Thyroid gland (tissue), 4 donors: ENCODE measurements around the gene POLG. TPM values are rescaled to one million over a fixed set of nuclear protein-coding genes. Genes with fewer than 3 reads are reported as not detected.

ENCODE experiments used
- DNase-seq, 2 donors: peaks; one replicate each; pipeline ENCODE4 v3.0.0-alpha.2; 2019
- H3K27ac ChIP-seq, 3 donors: fragments of 200-600 bp; sonication (generic); 1 replicate in 2 of 3; 2 replicates in 1 of 3; pipeline ENCODE4 v1.5.1; 2016 to 2019; ENCODE audit warnings: mild to moderate bottlenecking in 1 of 3, moderate library complexity in 1 of 3
- H3K27me3 ChIP-seq: fragments of 200-600 bp; sonication (generic); one replicate; pipeline ENCODE4 v1.5.1; 2019
- H3K36me3 ChIP-seq, 2 donors: fragments of 200-600 bp; sonication (generic); one replicate each; pipeline ENCODE4 v1.5.1; 2016 to 2019
- H3K4me1 ChIP-seq, 2 donors: fragments of 200-600 bp; sonication (generic); one replicate each; pipeline ENCODE4 v1.5.1; 2017 to 2019
- H3K4me3 ChIP-seq, 3 donors: fragments of 200-600 bp; sonication (generic); replicated peaks in 1 of 3; 1 replicate in 2 of 3; 2 replicates in 1 of 3; pipeline ENCODE4 v1.5.1; 2016; ENCODE audit warnings: mild to moderate bottlenecking in 1 of 3
- H3K9me3 ChIP-seq: fragments of 200-600 bp; sonication (generic); one replicate; pipeline ENCODE4 v1.5.1; 2017
- CTCF ChIP-seq, 6 experiments: fragments of 200-600 bp in 3 of 6; fragments of 450-650 bp in 3 of 6; sonication (generic) in 3 of 6; IDR thresholded peaks; one replicate each; pipeline ENCODE4 v1.5.1; 2016 to 2019; ENCODE audit warnings: antibody characterized with exemption in 6 of 6, mild to moderate bottlenecking in 2 of 6, inconsistent platforms in 1 of 6, moderate library complexity in 1 of 6
- POLR2A ChIP-seq, 2 donors: fragments of 450-650 bp; IDR thresholded peaks; one replicate each; pipeline ENCODE4 v1.6.1; 2017; ENCODE audit warnings: antibody characterized with exemption in 2 of 2, mild to moderate bottlenecking in 2 of 2, moderate library complexity in 1 of 2
- whole genome bisulfite sequencing, 2 donors: methylation state at CpG; one replicate each; pipeline ENCODE4 v1.1.5; 2017; 5-methylcytosine and 5-hydroxymethylcytosine counted together
- intact Hi-C: fragments of 100-400 bp; cut with DNase I; formaldehyde crosslinking; loops from one replicate; pipeline ENCODE4 v1.15.1; 2023
- total RNA-seq, 4 donors: library from RNA; depleted of rRNA; stranded (reverse); fragments of >200 nt; gene quantifications; one replicate each; pipeline ENCODE4 v1.2.3, GENCODE V29; 2016

POLG gene
- total RNA-seq, 4 donors from 2014 or later: 31.2 to 78.8 (median 61.0) TPM

- Histone ChIP-seq H3K4me1 (no peaks in the 10 kb centered on the region), H3K4me3 (no peak overlapping the region), H3K9me3 (no peaks in the 10 kb centered on the region), H3K27ac (no peak overlapping the region), H3K36me3 (no peaks in the 10 kb centered on the region), H3K27me3 (no peaks in the 10 kb centered on the region)
- TF ChIP-seq POLR2A (IDR thresholded peaks at IDR 0.05) (no peak), CTCF (IDR thresholded peaks at IDR 0.05) (no peak)
- 67 to 83% methylated on average over 5 of the region's 5 CpGs for WGBS, 2 donors
- no peak for DNase-seq
- intact Hi-C loops: no loop called here
These were observed 14.6 kb upstream of the POLG start for GRCh38 chr15:89349206-89349558.

- no peak for TF ChIP-seq POLR2A (IDR thresholded peaks at IDR 0.05)
- no peak for TF ChIP-seq CTCF (IDR thresholded peaks at IDR 0.05)
- 56 to 69% methylated on average over 7 to 9 of the region's 10 CpGs for WGBS, 2 donors
- Histone ChIP-seq H3K36me3 (no peaks in the 10 kb centered on the region), H3K27ac (no peak overlapping the region), H3K4me3 (no peak overlapping the region), H3K9me3 (no peaks in the 10 kb centered on the region), H3K27me3 (no peaks in the 10 kb centered on the region), H3K4me1 (peaks cover 2 to 4% of the 10 kb centered on the region in 2 donors)
- no peak for DNase-seq
- intact Hi-C loops: no loop called here
These were observed 12.1 kb upstream of the POLG start for GRCh38 chr15:89346516-89347231.

GRCh38 chr15:89345248-89345647 is 10.6 kb upstream of the POLG start:
- Histone ChIP-seq H3K4me3 (no peak overlapping the region), H3K27me3 (no peaks in the 10 kb centered on the region), H3K36me3 (no peaks in the 10 kb centered on the region), H3K27ac (no peak overlapping the region), H3K9me3 (no peaks in the 10 kb centered on the region), H3K4me1 (peaks cover 11 to 12% of the 10 kb centered on the region in 2 donors)
- TF ChIP-seq POLR2A (IDR thresholded peaks at IDR 0.05) (no peak), CTCF (IDR thresholded peaks at IDR 0.05) (no peak)
- intact Hi-C loops: no loop called here
- DNase-seq: no peak
- 86% methylated on average over 4 of the region's 4 CpGs for WGBS, 2 donors

GRCh38 chr15:89342840-89343239 is 8.2 kb upstream of the POLG start:
- TF ChIP-seq POLR2A (IDR thresholded peaks at IDR 0.05): no peak
- TF ChIP-seq CTCF (IDR thresholded peaks at IDR 0.05): no peak
- H3K4me3 ChIP-seq: no peak overlapping the region
- H3K36me3 ChIP-seq: no peaks in the 10 kb centered on the region
- 83 to 100% methylated on average over 1 to 2 of the region's 3 CpGs for WGBS, 2 donors
- H3K9me3 ChIP-seq: no peaks in the 10 kb centered on the region
- no peak for DNase-seq
- peaks cover 11 to 12% of the 10 kb centered on the region in 2 donors for H3K4me1 ChIP-seq
- H3K27ac ChIP-seq: no peak overlapping the region
- intact Hi-C loops: no loop called here
- no peaks in the 10 kb centered on the region for H3K27me3 ChIP-seq

- Histone ChIP-seq H3K9me3 (no peaks in the 10 kb centered on the region), H3K27ac (peak overlapping the region; percentile 22 to 72 (median 70)), H3K27me3 (no peaks in the 10 kb centered on the region), H3K4me3 (no peak overlapping the region), H3K4me1 (peaks cover 11 to 12% of the 10 kb centered on the region in 2 donors), H3K36me3 (no peaks in the 10 kb centered on the region)
- DNase-seq: peak; percentile 96 to 97
- intact Hi-C loops: no loop called here
- TF ChIP-seq POLR2A (IDR thresholded peaks at IDR 0.05) (no peak), CTCF (IDR thresholded peaks at IDR 0.05) (no peak)
- WGBS, 2 donors: 37 to 40% methylated on average over 8 of the region's 8 CpGs
These were observed 6.8 kb upstream of the POLG start for GRCh38 chr15:89341316-89342005.
